Colon (tissue), 2 donors: ENCODE results near the gene NT5DC1.

ENCODE experiments used
- FAIRE-seq: peaks from 2 replicates; lab custom pipeline; 2012; peaks lifted over from hg19 to GRCh38; lab: Jason Lieb, UNC
- donor health status: control.
- donor health status: control.

Gene NT5DC1

GRCh38 chr6:116196841-116197240 lies 96.2 kb downstream of the NT5DC1 start:
- FAIRE-seq = no peak

- no peak for FAIRE-seq
Measured at GRCh38 chr6:116200619-116201249, 100.1 kb downstream of the NT5DC1 start.

- no peak for FAIRE-seq
Measured at GRCh38 chr6:116201538-116201937, 100.9 kb downstream of the NT5DC1 start.

- no peak for FAIRE-seq
Measured at GRCh38 chr6:116205281-116205680, 104.6 kb downstream of the NT5DC1 start.

DNA sequence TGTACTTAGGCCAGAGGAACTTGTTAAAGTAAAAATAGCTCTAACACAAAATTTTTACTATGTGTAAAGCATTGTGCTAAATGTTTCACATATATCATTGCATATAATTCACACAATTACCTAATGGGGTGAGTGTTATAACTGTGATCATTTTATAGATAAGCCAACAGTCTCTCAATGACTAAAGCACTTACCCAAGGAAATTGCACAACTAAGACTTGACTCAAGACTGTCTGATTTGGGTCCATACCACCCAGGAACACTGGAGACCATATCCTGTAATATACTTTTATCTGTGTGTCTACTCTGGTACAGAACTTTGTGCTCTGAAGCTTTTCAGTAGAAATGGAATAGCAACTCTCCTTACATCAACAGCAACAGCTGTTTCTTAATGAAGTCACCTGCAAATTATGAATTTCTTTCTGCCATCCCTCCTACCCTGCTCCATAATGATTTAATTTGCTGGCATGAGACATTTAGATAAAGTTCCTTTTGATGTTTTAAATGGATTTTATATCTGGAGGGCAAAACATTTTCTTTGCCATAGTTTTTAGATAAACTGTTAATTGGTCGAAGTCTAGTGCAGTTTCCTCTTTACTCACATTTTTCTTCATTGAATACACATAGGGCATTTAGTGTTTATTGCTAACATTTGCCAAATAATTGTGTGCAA lies 105.7 kb downstream of the NT5DC1 start:
- no peak for FAIRE-seq

- FAIRE-seq = no peak
Measured at GRCh38 chr6:116208056-116208785, 107.6 kb downstream of the NT5DC1 start.

GRCh38 chr6:116210316-116210715 lies 109.7 kb downstream of the NT5DC1 start:
- FAIRE-seq = no peak

- no peak for FAIRE-seq
Measured at GRCh38 chr6:116210750-116211425, 110.2 kb downstream of the NT5DC1 start.

DNA sequence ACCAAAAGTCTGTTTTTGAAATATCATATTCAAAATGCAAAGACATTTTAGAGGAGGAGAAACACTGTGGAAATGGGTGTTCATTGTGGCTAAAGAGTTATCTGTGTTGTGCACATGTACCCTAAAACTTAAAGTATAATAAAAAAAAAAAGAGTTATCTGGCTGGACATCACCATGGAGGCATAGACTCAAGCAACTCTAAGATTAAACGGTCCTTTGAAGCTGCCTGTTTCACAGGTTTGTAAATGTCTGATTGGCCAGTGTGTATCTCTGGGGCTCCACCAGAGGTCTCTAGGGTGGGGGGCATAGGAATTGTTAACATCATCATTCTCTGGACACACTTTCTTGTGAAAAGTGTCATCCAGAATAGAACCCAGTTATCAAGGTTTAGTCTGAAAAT lies 114.0 kb downstream of the NT5DC1 start:
- FAIRE-seq = no peak

DNA sequence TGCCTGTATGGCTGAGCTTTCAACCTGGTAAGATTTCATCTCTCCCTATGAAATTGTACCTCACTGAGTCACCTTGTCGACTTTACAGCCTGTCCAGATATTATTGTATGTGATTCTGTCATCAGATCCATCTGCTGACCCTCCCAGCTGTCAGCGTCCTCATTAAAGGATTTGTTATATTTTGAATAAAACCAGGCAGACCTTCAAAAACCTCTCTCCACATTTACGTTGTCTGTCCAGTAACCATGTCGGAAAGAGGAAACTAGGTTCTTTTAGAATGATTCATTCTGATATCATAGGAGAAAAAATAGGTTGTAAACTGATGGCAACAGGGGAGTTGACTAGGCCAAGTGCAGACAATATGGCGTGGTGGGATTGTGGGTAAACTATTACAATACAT lies 114.8 kb downstream of the NT5DC1 start:
- FAIRE-seq = no peak

GRCh38 chr6:116217069-116217468 lies 116.4 kb downstream of the NT5DC1 start:
- no peak for FAIRE-seq

- FAIRE-seq = no peak
Measured at GRCh38 chr6:116218172-116218633, 117.5 kb downstream of the NT5DC1 start.

DNA sequence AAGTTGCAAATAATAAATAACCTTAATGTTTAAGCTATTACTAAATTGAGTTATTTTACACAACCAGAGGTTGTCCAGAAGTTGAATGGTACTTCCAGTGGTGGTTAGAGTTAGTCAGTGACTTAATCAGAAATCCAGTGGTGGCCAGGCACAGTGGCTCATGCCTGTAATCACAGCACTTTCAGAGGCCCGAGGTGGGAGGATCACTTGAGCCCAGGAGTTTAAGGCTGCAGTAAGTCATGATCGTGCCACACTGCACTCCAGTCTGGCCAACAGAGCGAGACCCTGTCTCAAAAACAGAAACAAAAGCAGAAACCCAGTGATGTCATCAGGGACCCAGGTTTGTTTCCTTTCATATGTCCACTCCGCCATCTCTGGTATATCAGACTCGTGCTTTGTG lies 118.2 kb downstream of the NT5DC1 start:
- no peak for FAIRE-seq

GRCh38 chr6:116221067-116221466 lies 120.4 kb downstream of the NT5DC1 start:
- FAIRE-seq = no peak

DNA sequence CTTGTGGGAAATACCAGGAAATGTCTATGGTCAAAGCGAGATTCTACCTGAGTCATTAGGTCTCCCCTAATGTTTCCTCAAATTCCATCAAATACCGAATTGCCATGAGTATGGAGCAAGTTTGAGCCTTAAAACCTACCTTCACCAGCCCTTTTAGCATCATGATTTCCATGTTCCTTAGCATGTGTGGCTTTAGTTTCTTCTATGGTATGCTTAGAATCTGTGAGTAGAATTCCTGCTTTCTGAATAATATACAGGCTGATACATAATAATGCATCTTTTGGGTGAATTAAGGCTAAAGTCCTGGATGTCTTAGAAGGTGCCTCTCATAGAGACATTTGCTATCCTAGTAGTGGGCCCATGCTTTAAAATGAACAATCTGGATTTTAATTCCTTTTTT lies 121.3 kb downstream of the NT5DC1 start:
- FAIRE-seq = no peak

DNA sequence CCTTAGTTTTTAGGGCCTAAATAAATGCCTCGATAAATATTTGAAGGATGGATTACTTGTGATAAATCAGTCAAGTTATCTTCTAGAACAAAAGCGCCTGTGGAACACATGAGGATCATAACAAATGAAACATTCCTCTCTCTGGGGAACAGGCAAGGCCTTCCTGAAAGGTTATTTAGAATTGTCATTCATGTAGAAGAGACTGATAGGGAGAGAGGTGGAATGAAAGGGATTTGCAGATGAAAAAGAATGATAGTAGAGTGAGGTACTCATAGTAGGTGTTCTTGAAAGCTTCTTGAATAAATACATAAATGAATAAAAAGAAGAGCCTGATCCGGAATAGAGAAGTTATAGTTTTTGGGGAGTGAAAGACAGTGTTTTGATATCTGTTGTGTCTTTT lies 122.7 kb downstream of the NT5DC1 start:
- no peak for FAIRE-seq

DNA sequence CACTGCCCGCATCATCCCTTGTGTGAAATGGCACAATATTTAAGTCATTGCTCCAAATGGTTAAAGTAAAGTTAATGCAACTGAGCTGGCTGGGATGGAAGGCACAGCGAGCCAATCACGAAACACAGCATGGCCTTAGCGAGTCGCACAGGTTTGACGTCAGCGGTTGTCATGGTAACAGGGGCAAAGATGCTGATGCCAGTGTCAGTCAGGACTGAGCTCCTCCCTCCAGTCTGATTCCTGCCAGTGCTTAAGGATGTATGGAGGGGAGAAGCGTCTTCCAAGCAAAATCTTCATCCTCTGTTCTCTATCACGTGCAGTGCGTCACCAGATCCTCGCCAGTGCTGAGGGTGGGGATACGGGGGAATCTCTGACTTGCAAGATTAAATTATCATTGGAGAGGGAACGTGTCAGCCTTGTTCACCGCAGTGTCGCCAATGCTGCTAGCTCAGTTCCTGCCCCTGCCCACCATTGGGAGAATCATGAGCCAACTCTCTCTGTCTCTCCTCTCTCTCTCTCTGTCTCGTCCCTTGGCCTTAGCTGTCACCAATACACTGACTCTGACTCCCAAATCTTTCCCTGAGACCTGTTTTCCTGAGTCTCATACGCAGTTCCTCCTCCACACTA lies 128.7 kb downstream of the NT5DC1 start:
- FAIRE-seq = no peak

GRCh38 chr6:116234689-116235088 lies 134.0 kb downstream of the NT5DC1 start:
- FAIRE-seq = no peak

GRCh38 chr6:116238083-116238482 lies 137.4 kb downstream of the NT5DC1 start:
- FAIRE-seq = no peak

- FAIRE-seq = no peak
Measured at GRCh38 chr6:116239256-116239655, 138.6 kb downstream of the NT5DC1 start.

DNA sequence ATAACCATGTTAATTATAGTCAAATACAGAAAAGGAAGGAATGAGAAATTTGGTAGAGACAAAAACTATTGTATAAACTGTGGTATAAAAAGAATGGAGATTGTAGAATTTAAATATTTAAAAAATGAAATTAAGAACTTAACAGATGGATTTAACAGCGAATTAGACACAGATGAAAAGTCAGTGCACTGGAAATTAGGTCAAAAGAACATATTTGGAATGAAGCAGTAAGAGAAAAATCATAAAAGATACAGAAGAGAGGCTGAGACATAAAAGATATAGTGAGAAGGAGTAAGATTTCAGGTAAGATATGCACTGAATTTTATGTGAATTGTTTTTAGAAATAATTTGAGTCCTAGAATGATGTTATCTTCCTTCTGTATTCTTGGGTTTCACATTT lies 139.2 kb downstream of the NT5DC1 start:
- no peak for FAIRE-seq

DNA sequence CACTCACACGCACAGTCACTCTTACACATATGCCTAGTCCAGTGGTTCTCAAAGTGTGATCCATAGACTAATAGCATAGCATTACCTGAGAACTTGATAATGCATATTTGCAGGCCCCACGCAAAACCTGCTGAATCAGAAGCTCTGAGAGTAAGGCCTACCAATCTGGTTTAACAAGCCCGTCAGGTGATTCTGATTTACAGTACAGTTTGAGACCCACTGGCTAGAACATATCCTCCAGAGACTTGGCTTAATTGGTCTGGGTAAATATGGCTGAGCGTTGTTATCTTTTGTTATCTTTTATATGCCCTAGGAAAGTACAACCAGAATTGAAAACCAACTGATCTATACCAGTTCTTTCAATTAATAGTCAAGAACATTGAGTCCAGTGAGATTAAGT lies 143.6 kb downstream of the NT5DC1 start:
- FAIRE-seq = no peak
